H1 (cell line): ENCODE measurements around the gene MCM3AP. TPM values are rescaled to one million over a fixed set of nuclear protein-coding genes. Genes with fewer than 3 reads are reported as not detected.

Source experiments
- CTCF ChIA-PET: fragments of 300-600 bp; sonication (Branson Sonifier 250); formaldehyde crosslinking; loops from one replicate; lab custom pipeline; 2021; ENCODE audit not compliant: partially characterized antibody; lab: Charles Lee
- POLR2A ChIA-PET: fragments of 300-600 bp; sonication (Branson Sonifier 250); formaldehyde crosslinking; loops from one replicate; lab custom pipeline; 2021; ENCODE audit warnings: inconsistent platforms; ENCODE audit not compliant: partially characterized antibody; lab: Charles Lee
- DNase-seq, 2 experiments: peaks; one replicate each; pipeline versions ENCODE4 v3.0.0 to v3.0.0-alpha.2; 2010 to 2022; ENCODE audit warnings: low spot score in 2 of 2, low read depth in 1 of 2, mixed read lengths in 1 of 2
- FAIRE-seq: peaks from 2 replicates; lab custom pipeline; 2011; peaks lifted over from hg19 to GRCh38; lab: Jason Lieb, UNC
- H2AFZ ChIP-seq: 2 replicates; pipeline ENCODE4 v1.8.1; 2012; ENCODE audit warnings: low read length, inconsistent platforms
- H2AK5ac ChIP-seq: 2 replicates; pipeline ENCODE4 v1.6.1; 2013; ENCODE audit warnings: low read depth, low read length
- H2BK120ac ChIP-seq: replicated peaks from 2 replicates; pipeline ENCODE3; 2013; ENCODE audit warnings: low read depth, low read length, inconsistent platforms
- H2BK12ac ChIP-seq: 2 replicates; pipeline ENCODE4 v1.6.1; 2013; ENCODE audit warnings: low read depth, low read length
- H2BK15ac ChIP-seq: 2 replicates; pipeline ENCODE4 v1.6.1; 2013; ENCODE audit warnings: low read length
- H2BK20ac ChIP-seq: 2 replicates; pipeline ENCODE4 v1.6.1; 2013; ENCODE audit warnings: low read length
- H2BK5ac ChIP-seq: 2 replicates; pipeline ENCODE4 v1.6.1; 2013; ENCODE audit warnings: low read depth, low read length
- H3K14ac ChIP-seq: 2 replicates; pipeline ENCODE4 v1.6.1; 2013; ENCODE audit warnings: inconsistent platforms; ENCODE audit not compliant: insufficient read length
- H3K18ac ChIP-seq: 2 replicates; pipeline ENCODE4 v1.6.1; 2013; ENCODE audit warnings: low read length; ENCODE audit errors: extremely low read depth
- H3K23ac ChIP-seq: 2 replicates; pipeline ENCODE4 v1.6.1; 2013; ENCODE audit warnings: inconsistent platforms; ENCODE audit not compliant: insufficient read length
- H3K23me2 ChIP-seq: 2 replicates; pipeline ENCODE4 v1.6.1; 2013; ENCODE audit warnings: low read depth, low read length
- H3K27ac ChIP-seq: 2 replicates; pipeline ENCODE4 v1.6.1; 2011; ENCODE audit warnings: low read depth, low read length, inconsistent platforms
- H3K27me3 ChIP-seq, 4 experiments: replicated peaks in 1 of 4; 1 replicate in 1 of 4; 2 replicates in 3 of 4; pipeline versions ENCODE4 v1.6.1 to v1.8.1; 2011 to 2013; ENCODE audit warnings: low read length in 3 of 4, mild to moderate bottlenecking in 3 of 4, inconsistent platforms in 2 of 4, mixed read lengths in 2 of 4, moderate library complexity in 1 of 4; ENCODE audit not compliant: control insufficient read depth in 3 of 4, insufficient read depth in 3 of 4; ENCODE audit errors: extremely low read depth in 1 of 4
- H3K36me3 ChIP-seq, 4 experiments: 2 replicates each; pipeline versions ENCODE4 v1.6.1 to v1.8.1; 2011 to 2013; ENCODE audit warnings: mild to moderate bottlenecking in 4 of 4, low read length in 3 of 4, moderate library complexity in 2 of 4, control low read depth in 1 of 4, inconsistent platforms in 1 of 4; ENCODE audit not compliant: insufficient read depth in 4 of 4, control insufficient read depth in 2 of 4
- H3K4ac ChIP-seq: replicated peaks from 2 replicates; pipeline ENCODE3; 2013; ENCODE audit warnings: low read length, low read depth, mixed read lengths, inconsistent platforms; ENCODE audit not compliant: insufficient read length
- H3K4me1 ChIP-seq, 4 experiments: replicated peaks in 1 of 4; 1 replicate in 1 of 4; 2 replicates in 3 of 4; pipeline versions ENCODE4 v1.6.1 to v1.8.1; 2011 to 2013; ENCODE audit warnings: low read length in 3 of 4, inconsistent platforms in 2 of 4, mixed read lengths in 1 of 4; ENCODE audit not compliant: insufficient read depth in 4 of 4, control insufficient read depth in 3 of 4
- H3K4me2 ChIP-seq, 2 experiments: 2 replicates each; pipeline versions ENCODE4 v1.6.1 to v1.8.1; 2011 to 2013; ENCODE audit warnings: low read depth in 2 of 2, low read length in 2 of 2, control low read depth in 1 of 2, inconsistent platforms in 1 of 2, mild to moderate bottlenecking in 1 of 2; ENCODE audit not compliant: insufficient read depth in 1 of 2
- H3K4me3 ChIP-seq, 4 experiments: fragments of 200-600, 300-600 bp in 1 of 4; sonication (generic), shearing (Covaris generic), sonication (Bioruptor Twin) in 1 of 4; 2 replicates each; pipeline versions ENCODE4 v1.5.1 to v1.8.1; 2011 to 2016; ENCODE audit warnings: low read length in 4 of 4, low read depth in 3 of 4, control low read depth in 2 of 4, inconsistent platforms in 2 of 4, mild to moderate bottlenecking in 2 of 4, mixed read lengths in 1 of 4, moderate library complexity in 1 of 4; ENCODE audit not compliant: insufficient read depth in 2 of 4; ENCODE audit errors: extremely low read depth in 1 of 4
- H3K56ac ChIP-seq: replicated peaks from 2 replicates; pipeline ENCODE3; 2013; ENCODE audit warnings: low read depth, mild to moderate bottlenecking, mixed read lengths, low read length, inconsistent platforms; ENCODE audit not compliant: insufficient read length
- H3K79me1 ChIP-seq: 2 replicates; pipeline ENCODE4 v1.6.1; 2013; ENCODE audit warnings: low read depth, low read length, control low read depth
- H3K79me2 ChIP-seq, 2 experiments: 2 replicates each; pipeline versions ENCODE4 v1.6.1 to v1.8.1; 2012 to 2013; ENCODE audit warnings: low read length in 2 of 2, mild to moderate bottlenecking in 2 of 2, inconsistent platforms in 1 of 2; ENCODE audit not compliant: insufficient read depth in 2 of 2, control insufficient read depth in 1 of 2
- H3K9ac ChIP-seq, 4 experiments: replicated peaks in 1 of 4; 1 replicate in 1 of 4; 2 replicates in 3 of 4; pipeline versions ENCODE4 v1.6.1 to v1.8.1; 2011 to 2013; ENCODE audit warnings: low read depth in 3 of 4, low read length in 3 of 4, control low read depth in 2 of 4, mild to moderate bottlenecking in 2 of 4, moderate library complexity in 2 of 4, inconsistent platforms in 1 of 4; ENCODE audit errors: extremely low read depth in 1 of 4
- H3K9me3 ChIP-seq, 2 experiments: 2 replicates each; pipeline versions ENCODE4 v1.6.1 to v1.8.1; 2012 to 2013; ENCODE audit warnings: mild to moderate bottlenecking in 2 of 2, moderate library complexity in 2 of 2, control low read depth in 1 of 2, inconsistent platforms in 1 of 2, low read depth in 1 of 2, low read length in 1 of 2, mixed read lengths in 1 of 2; ENCODE audit not compliant: insufficient read depth in 2 of 2
- H4K20me1 ChIP-seq, 2 experiments: replicated peaks in 1 of 2; 2 replicates each; pipeline versions ENCODE3 to v1.8.1; 2011 to 2013; ENCODE audit warnings: inconsistent platforms in 2 of 2, low read length in 2 of 2, mild to moderate bottlenecking in 1 of 2; ENCODE audit not compliant: insufficient read depth in 2 of 2, control insufficient read depth in 1 of 2
- H4K5ac ChIP-seq: 2 replicates; pipeline ENCODE4 v1.6.1; 2013; ENCODE audit warnings: low read length, low read depth, mixed read lengths, inconsistent platforms; ENCODE audit not compliant: insufficient read length
- H4K8ac ChIP-seq: 2 replicates; pipeline ENCODE4 v1.8.0; 2013; ENCODE audit warnings: mild to moderate bottlenecking, moderate library complexity, low read length, inconsistent platforms; ENCODE audit not compliant: insufficient read depth; ENCODE audit errors: extremely low read depth
- H4K91ac ChIP-seq: replicated peaks from 2 replicates; pipeline ENCODE3; 2013; ENCODE audit warnings: low read length, mixed read lengths, inconsistent platforms; ENCODE audit not compliant: insufficient read length
- CTBP2 ChIP-seq: IDR thresholded peaks from 2 replicates; pipeline ENCODE4 v1.7.0; 2011; ENCODE audit warnings: borderline replicate concordance, mild to moderate bottlenecking, moderate library complexity, mixed read lengths, low read length; ENCODE audit not compliant: insufficient read depth, insufficient read length
- EP300 ChIP-seq, 2 experiments: IDR thresholded peaks; 1 replicate in 1 of 2; 2 replicates in 1 of 2; pipeline ENCODE4 v1.6.1; 2011 to 2012; ENCODE audit warnings: low read depth in 2 of 2, low read length in 2 of 2, mild to moderate bottlenecking in 2 of 2, borderline replicate concordance in 1 of 2, inconsistent platforms in 1 of 2, moderate library complexity in 1 of 2
- RBBP5 ChIP-seq: IDR thresholded peaks from 2 replicates; pipeline ENCODE4 v1.7.1; 2012; ENCODE audit warnings: low read depth, mild to moderate bottlenecking, inconsistent platforms, low read length, moderate library complexity, borderline replicate concordance
- SAP30 ChIP-seq: fragments of 300-600 bp; sonication (generic); IDR thresholded peaks from 2 replicates; pipeline ENCODE4 v1.7.1; 2012; ENCODE audit warnings: low read length, moderate library complexity, mild to moderate bottlenecking, inconsistent platforms; ENCODE audit not compliant: insufficient read depth, insufficient replicate concordance
- WGBS, 2 experiments: shearing (Covaris generic) in 1 of 2; methylation state at CpG; one replicate each; pipeline versions ENCODE4 v1.1.6 to v1.1.7; 2013 to 2015; ENCODE audit warnings: low lambda C conversion rate in 2 of 2, mixed read lengths in 2 of 2, inconsistent platforms in 1 of 2, low coverage in 1 of 2, missing lambda C conversion rate in 1 of 2; ENCODE audit not compliant: insufficient replicate concordance in 2 of 2, insufficient coverage in 1 of 2, insufficient read length in 1 of 2; ENCODE audit errors: extremely low coverage in 1 of 2, missing lambda C conversion rate in 1 of 2; 5-methylcytosine and 5-hydroxymethylcytosine counted together
- polyA plus RNA-seq, 7 experiments: library from polyadenylated mRNA; depleted of rRNA in 3 of 7; stranded (reverse) in 5 of 7; unstranded in 2 of 7; fragments of >200 nt in 5 of 7; fragments of 200-250 nt in 2 of 7; gene quantifications; 1 replicate in 5 of 7; 2 replicates in 1 of 7; 4 replicates in 1 of 7; pipeline versions ENCODE4 v1.2.1 to v1.2.3, GENCODE V29; 2011 to 2013; ENCODE audit warnings: missing spikeins in 2 of 7, mixed read lengths in 2 of 7
- total RNA-seq: library from RNA; stranded (reverse); fragmentation: NEBNext Ultra II Directional; extraction: Animal tissue kit (Norgen Biotek cat#: 25700); gene quantifications from 2 replicates; pipeline ENCODE4 v1.2.1, GENCODE V29; 2021

Gene MCM3AP
- total and polyA plus RNA-seq, 2 of the 8 experiments (the other 6 are each of a cell fraction or from before 2014, with no cell fraction given), result 37.2 to 119 TPM

DNA sequence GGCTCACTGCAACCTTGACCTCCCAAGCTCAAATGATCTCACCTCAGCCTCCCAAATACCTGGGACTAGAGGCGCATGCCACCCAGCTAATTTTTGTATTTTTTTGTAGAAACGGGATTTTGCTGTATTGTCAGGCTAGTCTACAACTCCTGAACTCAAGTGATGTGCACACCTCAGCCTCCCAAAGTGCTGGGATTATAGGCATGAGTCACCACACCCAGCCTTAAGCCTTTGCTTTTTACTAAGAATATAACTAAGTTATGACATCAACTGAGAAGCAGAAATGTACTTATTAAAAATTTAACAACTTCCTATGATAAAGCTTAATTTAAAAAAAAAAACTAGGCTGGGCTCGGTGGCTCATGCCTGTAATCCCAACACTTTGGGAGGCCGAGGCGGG is 47.9 kb downstream of the MCM3AP start:
- Histone ChIP-seq H3K18ac (no peak overlapping the region), H2BK12ac (no peak overlapping the region), H3K27me3 (no peaks in the 10 kb centered on the region), H2BK5ac (no peak overlapping the region), H2BK20ac (no peak overlapping the region), H4K8ac (no peak overlapping the region), H3K23ac (no peak overlapping the region), H2AFZ (no peak overlapping the region), H3K4ac (no peak overlapping the region), H3K27ac (no peak overlapping the region), H3K56ac (no peak overlapping the region), H2AK5ac (no peak overlapping the region), H3K36me3 (peaks cover 21 to 90% (median 71%) of the 10 kb centered on the region in 4 experiments), H4K20me1 (peaks cover 4 to 7% of the 10 kb centered on the region in 2 experiments), H4K91ac (no peak overlapping the region), H2BK15ac (no peak overlapping the region), H3K14ac (no peak overlapping the region), H3K9ac (no peak overlapping the region), H3K4me2 (no peak overlapping the region), H3K4me1 (no peaks in the 10 kb centered on the region), H3K4me3 (no peak overlapping the region), H3K79me2 (no peaks in the 10 kb centered on the region), H3K9me3 (peaks cover 0 to 3% of the 10 kb centered on the region in 2 experiments; a peak in 2 of 4 replicates), H3K79me1 (peaks cover 5% of the 10 kb centered on the region; the same call in 1 of the 2 replicates), H2BK120ac (no peak overlapping the region), H4K5ac (no peak overlapping the region), H3K23me2 (no peaks in the 10 kb centered on the region)
- ChIA-PET CTCF (interaction anchor here (0.7 to 1.2 kb wide), 2 partner anchors 41 to 47 kb away, joined by 3 to 4 read pairs; no protein-coding TSS in a partner anchor), POLR2A (interaction anchor here (1.2 to 1.8 kb wide), 3 partner anchors 14 to 28 kb away, joined by 3 to 6 read pairs (median 3); no protein-coding TSS in a partner anchor)
- no peak for DNase-seq
- TF ChIP-seq CTBP2 (no peak), RBBP5 (no peak), SAP30 (no peak), EP300 (IDR thresholded peaks at IDR 0.05; ENCODE audit: borderline replicate concordance in 1 of 2, low read depth in 2 of 2, low read length in 2 of 2) (no peak)
- WGBS, 2 experiments, result 96% methylated on average over 5 of the region's 5 CpGs; no CpG with 5 or more reads in 1 of the 2 experiments
- FAIRE-seq, result no peak
